Fibroblast of skin of left biceps (primary cell): ENCODE results near the gene MPHOSPH9.

ENCODE experiments used
- DNase-seq, 2 experiments: peaks; one replicate each; pipeline ENCODE4 v3.0.0-alpha.2; 2013; ENCODE audit warnings: low read depth in 2 of 2

The MPHOSPH9 gene

GRCh38 chr12:123126294-123127181 is 106.4 kb downstream of the MPHOSPH9 start:
- peak; percentile 97 to 98 for DNase-seq

GRCh38 chr12:123122626-123123025 is 110.3 kb downstream of the MPHOSPH9 start:
- no peak for DNase-seq

GRCh38 chr12:123121670-123122069 is 111.3 kb downstream of the MPHOSPH9 start:
- no peak for DNase-seq

- no peak for DNase-seq
Observed at GRCh38 chr12:123120452-123121166, 112.3 kb downstream of the MPHOSPH9 start.

- DNase-seq = no peak
Observed at GRCh38 chr12:123119808-123120207, 113.1 kb downstream of the MPHOSPH9 start.

- DNase-seq = no peak
Observed at GRCh38 chr12:123118497-123118896, 114.4 kb downstream of the MPHOSPH9 start.

GRCh38 chr12:123115409-123116121 is 117.4 kb downstream of the MPHOSPH9 start:
- peak; percentile 87 to 88 for DNase-seq

GRCh38 chr12:123114304-123115083 is 118.4 kb downstream of the MPHOSPH9 start:
- no peak for DNase-seq

GRCh38 chr12:123113026-123113425 is 119.9 kb downstream of the MPHOSPH9 start:
- no peak for DNase-seq

GRCh38 chr12:123111498-123112165 is 121.3 kb downstream of the MPHOSPH9 start:
- no peak for DNase-seq

- no peak for DNase-seq
Observed at GRCh38 chr12:123109319-123109772, 123.6 kb downstream of the MPHOSPH9 start.

GRCh38 chr12:123108682-123109066 is 124.3 kb downstream of the MPHOSPH9 start:
- DNase-seq = no peak

GRCh38 chr12:123107926-123108681 is 124.8 kb downstream of the MPHOSPH9 start:
- DNase-seq = no peak

- no peak for DNase-seq
Observed at GRCh38 chr12:123106640-123107359, 126.1 kb downstream of the MPHOSPH9 start.

- no peak for DNase-seq
Observed at GRCh38 chr12:123105211-123105826, 127.6 kb downstream of the MPHOSPH9 start.

GRCh38 chr12:123104809-123105208 is 128.1 kb downstream of the MPHOSPH9 start:
- DNase-seq = no peak
